Measurements from ENCODE around the gene TMEM106B.

DNA sequence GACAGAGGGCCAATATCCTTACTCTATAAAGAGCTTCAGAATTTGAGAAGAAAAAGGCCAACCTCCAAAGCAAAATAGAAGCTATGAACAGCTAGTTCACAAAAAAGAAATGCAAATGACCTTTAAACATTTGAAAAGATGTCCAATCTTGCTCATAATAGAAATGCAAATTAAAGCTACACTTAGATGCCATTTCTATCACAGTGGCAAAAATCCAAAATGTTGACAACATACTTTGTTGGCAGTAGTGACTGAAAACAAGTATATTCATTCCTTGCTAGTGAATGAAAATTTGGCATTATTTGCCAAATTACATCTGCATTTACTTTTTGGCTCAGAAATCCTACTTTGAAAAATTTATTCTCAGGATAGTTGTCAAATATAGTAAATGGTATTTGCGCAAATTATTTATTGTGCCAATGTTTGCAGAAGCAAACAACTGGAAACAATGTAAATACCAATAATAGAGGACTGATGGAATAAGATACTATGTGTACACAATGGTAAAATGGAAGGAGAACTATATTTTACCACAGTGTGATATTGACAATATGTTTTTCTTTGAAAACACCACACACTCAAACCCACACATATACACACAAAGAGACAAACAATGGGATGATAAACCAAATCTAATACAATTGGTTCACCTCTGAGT, 9.4 kb downstream of the TMEM106B start:
- TF ChIP-seq, protein P1, sequence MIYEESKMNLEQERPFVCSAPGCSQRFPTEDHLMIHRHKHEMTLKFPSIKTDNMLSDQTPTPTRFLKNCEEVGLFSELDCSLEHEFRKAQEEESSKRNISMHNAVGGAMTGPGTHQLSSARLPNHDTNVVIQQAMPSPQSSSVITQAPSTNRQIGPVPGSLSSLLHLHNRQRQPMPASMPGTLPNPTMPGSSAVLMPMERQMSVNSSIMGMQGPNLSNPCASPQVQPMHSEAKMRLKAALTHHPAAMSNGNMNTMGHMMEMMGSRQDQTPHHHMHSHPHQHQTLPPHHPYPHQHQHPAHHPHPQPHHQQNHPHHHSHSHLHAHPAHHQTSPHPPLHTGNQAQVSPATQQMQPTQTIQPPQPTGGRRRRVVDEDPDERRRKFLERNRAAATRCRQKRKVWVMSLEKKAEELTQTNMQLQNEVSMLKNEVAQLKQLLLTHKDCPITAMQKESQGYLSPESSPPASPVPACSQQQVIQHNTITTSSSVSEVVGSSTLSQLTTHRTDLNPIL (CRISPR knock-in tag; IDR thresholded peaks at IDR 0.05; ENCODE audit: low read depth) = no peak
- TF ChIP-seq, protein P2, sequence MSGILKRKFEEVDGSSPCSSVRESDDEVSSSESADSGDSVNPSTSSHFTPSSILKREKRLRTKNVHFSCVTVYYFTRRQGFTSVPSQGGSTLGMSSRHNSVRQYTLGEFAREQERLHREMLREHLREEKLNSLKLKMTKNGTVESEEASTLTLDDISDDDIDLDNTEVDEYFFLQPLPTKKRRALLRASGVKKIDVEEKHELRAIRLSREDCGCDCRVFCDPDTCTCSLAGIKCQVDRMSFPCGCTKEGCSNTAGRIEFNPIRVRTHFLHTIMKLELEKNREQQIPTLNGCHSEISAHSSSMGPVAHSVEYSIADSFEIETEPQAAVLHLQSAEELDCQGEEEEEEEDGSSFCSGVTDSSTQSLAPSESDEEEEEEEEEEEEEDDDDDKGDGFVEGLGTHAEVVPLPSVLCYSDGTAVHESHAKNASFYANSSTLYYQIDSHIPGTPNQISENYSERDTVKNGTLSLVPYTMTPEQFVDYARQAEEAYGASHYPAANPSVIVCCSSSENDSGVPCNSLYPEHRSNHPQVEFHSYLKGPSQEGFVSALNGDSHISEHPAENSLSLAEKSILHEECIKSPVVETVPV (CRISPR knock-in tag; IDR thresholded peaks at IDR 0.05) = no peak
- TF ChIP-seq ESRRG (CRISPR knock-in tag; IDR thresholded peaks at IDR 0.05) (no peak), ZFP3 (CRISPR knock-in tag; IDR thresholded peaks at IDR 0.05) (no peak), ISL1 (CRISPR knock-in tag; IDR thresholded peaks at IDR 0.05) (no peak), ZFP30 (CRISPR knock-in tag; IDR thresholded peaks at IDR 0.05) (no peak), ARNTL (CRISPR knock-in tag; IDR thresholded peaks at IDR 0.05; ENCODE audit: borderline replicate concordance, low read depth) (no peak), RARB (CRISPR knock-in tag; IDR thresholded peaks at IDR 0.05) (no peak)
- TF ChIP-seq, protein P3, sequence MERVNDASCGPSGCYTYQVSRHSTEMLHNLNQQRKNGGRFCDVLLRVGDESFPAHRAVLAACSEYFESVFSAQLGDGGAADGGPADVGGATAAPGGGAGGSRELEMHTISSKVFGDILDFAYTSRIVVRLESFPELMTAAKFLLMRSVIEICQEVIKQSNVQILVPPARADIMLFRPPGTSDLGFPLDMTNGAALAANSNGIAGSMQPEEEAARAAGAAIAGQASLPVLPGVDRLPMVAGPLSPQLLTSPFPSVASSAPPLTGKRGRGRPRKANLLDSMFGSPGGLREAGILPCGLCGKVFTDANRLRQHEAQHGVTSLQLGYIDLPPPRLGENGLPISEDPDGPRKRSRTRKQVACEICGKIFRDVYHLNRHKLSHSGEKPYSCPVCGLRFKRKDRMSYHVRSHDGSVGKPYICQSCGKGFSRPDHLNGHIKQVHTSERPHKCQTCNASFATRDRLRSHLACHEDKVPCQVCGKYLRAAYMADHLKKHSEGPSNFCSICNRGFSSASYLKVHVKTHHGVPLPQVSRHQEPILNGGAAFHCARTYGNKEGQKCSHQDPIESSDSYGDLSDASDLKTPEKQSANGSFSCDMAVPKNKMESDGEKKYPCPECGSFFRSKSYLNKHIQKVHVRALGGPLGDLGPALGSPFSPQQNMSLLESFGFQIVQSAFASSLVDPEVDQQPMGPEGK (CRISPR knock-in tag; IDR thresholded peaks at IDR 0.05; ENCODE audit: borderline replicate concordance) = no peak
- TF ChIP-seq, protein P4, sequence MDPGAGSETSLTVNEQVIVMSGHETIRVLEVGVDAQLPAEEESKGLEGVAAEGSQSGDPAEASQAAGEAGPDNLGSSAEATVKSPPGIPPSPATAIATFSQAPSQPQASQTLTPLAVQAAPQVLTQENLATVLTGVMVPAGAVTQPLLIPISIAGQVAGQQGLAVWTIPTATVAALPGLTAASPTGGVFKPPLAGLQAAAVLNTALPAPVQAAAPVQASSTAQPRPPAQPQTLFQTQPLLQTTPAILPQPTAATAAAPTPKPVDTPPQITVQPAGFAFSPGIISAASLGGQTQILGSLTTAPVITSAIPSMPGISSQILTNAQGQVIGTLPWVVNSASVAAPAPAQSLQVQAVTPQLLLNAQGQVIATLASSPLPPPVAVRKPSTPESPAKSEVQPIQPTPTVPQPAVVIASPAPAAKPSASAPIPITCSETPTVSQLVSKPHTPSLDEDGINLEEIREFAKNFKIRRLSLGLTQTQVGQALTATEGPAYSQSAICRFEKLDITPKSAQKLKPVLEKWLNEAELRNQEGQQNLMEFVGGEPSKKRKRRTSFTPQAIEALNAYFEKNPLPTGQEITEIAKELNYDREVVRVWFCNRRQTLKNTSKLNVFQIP (CRISPR knock-in tag; IDR thresholded peaks at IDR 0.05; ENCODE audit: borderline replicate concordance, low read depth) = no peak

Measured in SK-N-SH treated with all-trans-retinoic acid at 6 μM for 48 hours (cell line).